Vagina (tissue), 2 donors: Measurements from ENCODE around the gene SOSTDC1. TPM values are rescaled to one million over a fixed set of nuclear protein-coding genes. Genes with fewer than 3 reads are reported as not detected.

Experiments
- DNase-seq, 2 donors: peaks; one replicate each; pipeline ENCODE4 v3.0.0-alpha.2; 2017; ENCODE audit errors: extremely low spot score in 2 of 2
- H3K27ac ChIP-seq: fragments of 200-600 bp; sonication (generic); one replicate; pipeline ENCODE4 v1.5.1; 2019
- H3K27me3 ChIP-seq: fragments of 200-600 bp; sonication (generic); one replicate; pipeline ENCODE4 v1.5.1; 2019
- H3K36me3 ChIP-seq, 2 donors: fragments of 200-600 bp; sonication (generic); one replicate each; pipeline ENCODE4 v1.5.1; 2017 to 2019
- H3K4me1 ChIP-seq: fragments of 200-600 bp; sonication (generic); one replicate; pipeline ENCODE4 v1.5.1; 2019
- H3K4me3 ChIP-seq, 2 donors: fragments of 200-600 bp; sonication (generic); 1 replicate in 1 of 2; 2 replicates in 1 of 2; pipeline ENCODE4 v1.5.1; 2016 to 2019
- H3K9me3 ChIP-seq: fragments of 200-600 bp; sonication (generic); one replicate; pipeline ENCODE4 v1.5.1; 2019
- CTCF ChIP-seq, 3 experiments: fragments of 450-650 bp in 2 of 3; fragments of 200-600 bp in 1 of 3; sonication (generic) in 1 of 3; IDR thresholded peaks; one replicate each; pipeline ENCODE4 v1.5.1; 2017 to 2019; ENCODE audit warnings: antibody characterized with exemption in 3 of 3, mild to moderate bottlenecking in 2 of 3, moderate library complexity in 2 of 3
- POLR2A ChIP-seq, 2 donors: fragments of 450-650 bp; IDR thresholded peaks; one replicate each; pipeline ENCODE4 v1.6.1; 2017; ENCODE audit warnings: antibody characterized with exemption in 2 of 2, mild to moderate bottlenecking in 2 of 2, moderate library complexity in 2 of 2
- POLR2AphosphoS5 ChIP-seq, 2 donors: sonication (generic); formaldehyde crosslinking; IDR thresholded peaks; one replicate each; pipeline ENCODE4 v1.9.0; 2017; ENCODE audit warnings: antibody characterized with exemption in 2 of 2, mild to moderate bottlenecking in 2 of 2, low read depth in 1 of 2; ENCODE audit not compliant: insufficient read depth in 1 of 2
- intact Hi-C: fragments of 100-400 bp; cut with DNase I; formaldehyde crosslinking; loops from one replicate; pipeline ENCODE4 v1.15.1; 2023
- small RNA-seq: library from RNA; depleted of rRNA; stranded (forward); fragments of <200 nt; gene quantifications from one replicate; pipeline ENCODE3, GENCODE V24; 2016
- total RNA-seq: library from RNA; depleted of rRNA; stranded (reverse); fragments of >200 nt; gene quantifications from one replicate; pipeline ENCODE4 v1.2.3, GENCODE V29; 2016

Gene SOSTDC1
- total RNA-seq, 1 donor from 2014 or later, result 5.9 TPM

GRCh38 chr7:16416289-16417282, 49.0 kb downstream of the SOSTDC1 start:
- Histone ChIP-seq H3K36me3 (no peaks in the 10 kb centered on the region), H3K4me1 (peaks cover 32% of the 10 kb centered on the region), H3K27me3 (no peaks in the 10 kb centered on the region), H3K9me3 (no peaks in the 10 kb centered on the region), H3K4me3 (no peak overlapping the region), H3K27ac (no peak overlapping the region)
- TF ChIP-seq POLR2AphosphoS5 (IDR thresholded peaks at IDR 0.05; ENCODE audit: insufficient read depth in 1 of 2, low read depth in 1 of 2) (no peak), POLR2A (IDR thresholded peaks at IDR 0.05) (no peak), CTCF (IDR thresholded peaks at IDR 0.05) (no peak)
- intact Hi-C loops, result no loop called here
- no peak for DNase-seq

GRCh38 chr7:16412274-16413254, 53.0 kb downstream of the SOSTDC1 start:
- intact Hi-C loops, result no loop called here
- TF ChIP-seq CTCF (IDR thresholded peaks at IDR 0.05) (no peak), POLR2A (IDR thresholded peaks at IDR 0.05) (no peak), POLR2AphosphoS5 (IDR thresholded peaks at IDR 0.05; ENCODE audit: insufficient read depth in 1 of 2, low read depth in 1 of 2) (no peak)
- Histone ChIP-seq H3K4me3 (no peak overlapping the region), H3K27me3 (no peaks in the 10 kb centered on the region), H3K36me3 (no peaks in the 10 kb centered on the region), H3K27ac (peak overlapping the region; percentile 61), H3K4me1 (peaks cover 16% of the 10 kb centered on the region), H3K9me3 (no peaks in the 10 kb centered on the region)
- DNase-seq, result no peak

Small RNA genes within 50 kb of the gene (small RNA-seq; reads per million reads assigned to genes)
- gene AC005014.3, result not detected

Other genes starting within 250 kb of the SOSTDC1 start
- gene CRPPA, start 44.2 kb downstream of the SOSTDC1 start, total RNA-seq, result 1.2 TPM
- not detected for gene LRRC72, start 61.1 kb upstream of the SOSTDC1 start, total RNA-seq
- gene ANKMY2, start 180.0 kb upstream of the SOSTDC1 start, total RNA-seq, result 13.8 TPM
- gene BZW2, start 180.4 kb upstream of the SOSTDC1 start, total RNA-seq, result 61.4 TPM